Activated T-helper 1 cell treated with Interleukin-2 at 50 U/mL for 16 hours (primary cell): Measurements from ENCODE around the gene ANKRD40.

Experiments used
- DNase-seq: peaks from one replicate; pipeline ENCODE4 v3.0.0-alpha.2; 2020; ENCODE audit warnings: low read depth

Gene ANKRD40

DNA sequence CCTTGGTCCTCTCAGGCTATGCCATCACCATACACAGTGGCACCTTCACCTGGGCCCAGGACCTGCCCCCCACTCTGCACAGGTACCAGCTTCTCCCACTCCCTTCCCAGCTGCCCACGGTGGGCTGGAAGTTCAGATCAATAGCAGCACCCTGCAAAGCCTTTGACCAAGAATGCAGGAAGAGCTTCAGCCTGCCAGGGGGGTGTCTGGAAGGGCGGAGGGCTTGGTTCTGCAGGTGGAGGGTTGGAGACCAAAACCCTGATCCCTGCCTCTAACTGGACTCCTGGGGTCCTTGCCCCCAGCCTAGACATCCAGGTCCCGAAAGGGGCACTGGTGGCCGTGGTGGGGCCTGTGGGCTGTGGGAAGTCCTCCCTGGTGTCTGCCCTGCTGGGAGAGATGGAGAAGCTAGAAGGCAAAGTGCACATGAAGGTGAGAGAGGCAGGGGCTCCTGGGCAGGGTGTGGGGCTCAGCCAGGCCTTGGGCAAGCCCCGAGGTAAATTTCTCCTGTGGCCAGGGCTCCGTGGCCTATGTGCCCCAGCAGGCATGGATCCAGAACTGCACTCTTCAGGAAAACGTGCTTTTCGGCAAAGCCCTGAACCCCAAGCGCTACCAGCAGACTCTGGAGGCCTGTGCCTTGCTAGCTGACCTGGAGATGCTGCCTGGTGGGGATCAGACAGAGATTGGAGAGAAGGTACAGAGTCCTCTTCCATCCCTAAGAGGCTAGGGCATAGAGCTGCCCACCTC, 38.7 kb downstream of the ANKRD40 start:
- DNase-seq: no peak

DNA sequence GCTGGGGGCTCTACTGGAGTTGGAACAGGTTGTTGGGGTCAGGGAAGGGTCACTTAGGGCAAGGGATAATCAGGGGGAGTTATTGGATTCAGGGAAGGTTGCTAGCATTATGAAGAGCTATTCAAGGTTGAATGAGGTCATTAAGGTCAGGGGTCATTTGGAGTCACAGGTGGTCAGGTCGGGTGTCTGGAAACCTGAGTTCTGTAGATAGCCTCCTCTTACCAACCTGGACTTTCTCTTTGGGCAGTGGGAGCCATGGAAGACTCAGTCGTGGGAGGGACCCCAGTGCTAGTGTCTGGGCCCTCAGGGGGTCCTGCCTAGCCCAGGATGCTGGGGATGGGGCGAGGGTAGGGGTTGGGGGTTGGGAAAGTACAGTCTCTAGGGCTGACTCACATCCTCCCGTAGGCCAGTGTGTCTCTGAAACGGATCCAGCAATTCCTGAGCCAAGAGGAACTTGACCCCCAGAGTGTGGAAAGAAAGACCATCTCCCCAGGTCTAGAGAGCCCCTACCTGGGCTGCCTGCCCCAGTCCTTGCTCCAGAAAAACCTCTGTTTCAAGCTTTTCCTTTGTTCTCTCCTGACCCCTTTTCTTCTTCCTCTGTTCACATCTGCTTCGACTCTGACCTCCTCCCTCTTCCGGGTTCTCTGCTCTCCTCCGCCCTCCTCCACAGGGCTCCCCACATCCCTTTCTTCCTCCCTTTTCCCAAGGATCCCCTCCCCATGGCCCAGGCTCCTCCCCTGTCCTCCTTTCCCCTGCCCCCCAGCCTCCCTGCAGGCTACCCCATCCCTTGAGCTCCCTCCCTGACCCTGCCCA, 39.5 kb downstream of the ANKRD40 start:
- DNase-seq: no peak

DNA sequence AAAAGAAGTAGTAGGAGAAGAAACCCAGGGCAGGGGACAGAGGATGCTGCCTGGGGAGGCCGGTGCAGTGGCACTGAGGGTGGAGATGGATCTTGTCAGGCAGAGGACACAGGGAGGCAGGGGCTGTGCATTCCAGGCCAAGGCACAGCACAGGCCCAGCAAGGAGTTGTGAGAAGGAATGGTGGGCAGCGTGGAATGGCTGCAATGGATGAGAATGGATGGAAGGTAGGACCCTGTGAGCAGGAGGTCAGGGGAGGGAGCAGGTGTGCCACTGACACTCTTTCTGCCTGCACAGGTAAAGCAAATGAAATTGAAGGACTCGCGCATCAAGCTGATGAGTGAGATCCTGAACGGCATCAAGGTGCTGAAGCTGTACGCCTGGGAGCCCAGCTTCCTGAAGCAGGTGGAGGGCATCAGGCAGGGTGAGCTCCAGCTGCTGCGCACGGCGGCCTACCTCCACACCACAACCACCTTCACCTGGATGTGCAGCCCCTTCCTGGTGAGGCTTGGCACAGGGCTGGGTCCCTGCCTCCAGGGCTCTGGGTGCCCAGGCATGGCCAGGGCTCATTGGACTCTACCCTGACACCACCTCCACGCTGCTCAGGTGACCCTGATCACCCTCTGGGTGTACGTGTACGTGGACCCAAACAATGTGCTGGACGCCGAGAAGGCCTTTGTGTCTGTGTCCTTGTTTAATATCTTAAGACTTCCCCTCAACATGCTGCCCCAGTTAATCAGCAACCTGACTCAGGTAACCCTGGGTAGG, 40.3 kb downstream of the ANKRD40 start:
- DNase-seq: no peak

DNA sequence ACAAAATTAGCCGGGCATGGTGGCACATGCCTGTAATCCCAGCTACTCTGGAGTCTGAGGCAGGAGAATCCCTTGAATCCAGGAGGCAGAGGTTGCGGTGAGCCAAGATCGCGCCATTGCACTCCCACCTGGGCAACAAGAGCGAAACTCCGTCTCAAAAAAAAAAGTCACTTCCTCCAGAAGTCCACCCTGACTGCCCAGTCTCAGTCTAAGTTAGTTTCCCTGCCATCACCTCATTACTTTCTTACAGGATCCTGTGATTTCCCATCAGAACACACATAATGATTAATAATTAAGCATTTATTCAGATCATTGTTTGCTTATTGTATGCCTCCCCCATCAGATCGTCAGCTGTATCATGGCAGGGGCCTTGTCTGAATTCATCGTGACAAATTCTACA, 41.4 kb downstream of the ANKRD40 start:
- no peak for DNase-seq

DNA sequence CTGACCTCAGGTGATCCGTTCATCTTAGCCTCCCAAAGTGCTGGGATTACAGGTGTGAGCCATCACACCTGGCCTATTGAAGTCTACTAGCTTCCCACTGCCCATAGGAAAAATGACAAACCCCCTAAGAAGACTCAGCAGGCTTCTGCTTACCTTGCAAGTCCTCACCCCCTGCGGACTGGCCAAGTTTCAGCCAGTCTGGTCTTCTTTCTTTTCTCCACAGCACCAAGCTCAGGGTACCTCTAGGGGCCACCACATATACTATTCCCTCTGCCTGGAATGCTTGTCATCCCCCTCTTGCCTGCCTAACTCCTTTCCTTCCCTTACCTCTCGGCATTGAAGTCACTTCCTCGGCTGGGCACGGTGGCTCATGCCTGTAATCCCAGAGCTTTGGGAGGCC, 41.9 kb downstream of the ANKRD40 start:
- DNase-seq: no peak

DNA sequence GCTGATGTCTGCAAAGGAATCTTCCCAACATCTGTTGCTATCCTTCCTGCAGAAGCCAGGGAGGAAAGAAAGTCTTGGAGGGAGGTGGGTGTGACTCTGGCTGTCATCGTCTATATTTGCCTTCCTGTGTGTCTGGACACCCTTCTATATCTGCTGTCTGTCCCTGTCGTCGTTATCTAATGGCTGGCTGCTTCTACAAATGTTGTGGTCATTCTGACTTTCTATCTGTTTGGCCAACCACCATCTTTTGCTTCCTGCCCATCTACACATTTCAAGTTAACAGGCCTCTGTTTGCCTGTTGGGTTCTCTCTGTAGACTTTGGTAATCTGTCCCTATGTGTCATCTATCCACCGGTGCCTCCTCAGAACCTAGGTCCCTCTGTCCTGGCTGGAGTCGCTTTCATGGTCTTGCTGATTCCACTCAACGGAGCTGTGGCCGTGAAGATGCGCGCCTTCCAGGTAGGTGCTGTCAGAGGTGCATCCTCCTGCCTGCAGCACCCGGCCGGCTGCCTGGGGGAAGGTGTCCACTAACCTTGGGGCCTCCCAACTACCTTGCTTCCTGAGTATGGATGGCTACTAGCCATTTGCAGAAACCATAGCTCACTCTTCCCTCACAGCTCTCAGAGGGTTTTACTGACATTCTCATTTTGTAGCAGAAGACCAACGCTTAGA, 42.8 kb downstream of the ANKRD40 start:
- DNase-seq: no peak

DNA sequence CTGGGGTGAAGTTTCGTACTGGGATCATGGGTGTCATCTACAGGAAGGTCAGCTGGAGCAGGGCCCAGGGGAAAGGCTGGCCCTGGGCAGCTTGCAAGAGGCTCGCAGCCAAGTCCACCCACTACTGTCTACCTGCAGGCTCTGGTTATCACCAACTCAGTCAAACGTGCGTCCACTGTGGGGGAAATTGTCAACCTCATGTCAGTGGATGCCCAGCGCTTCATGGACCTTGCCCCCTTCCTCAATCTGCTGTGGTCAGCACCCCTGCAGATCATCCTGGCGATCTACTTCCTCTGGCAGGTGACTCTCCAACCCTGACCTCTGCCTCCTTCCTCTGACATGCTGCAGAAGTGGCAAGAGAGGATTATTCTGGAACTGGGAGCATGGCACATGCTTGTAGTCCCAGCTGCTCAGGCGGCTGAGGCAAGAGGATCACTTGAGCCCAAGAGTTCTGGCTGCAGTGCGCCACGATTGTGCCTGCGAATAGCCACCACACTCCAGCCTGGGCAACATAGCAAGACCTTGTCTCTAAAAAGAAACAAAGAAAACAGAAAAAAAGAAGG, 43.8 kb downstream of the ANKRD40 start:
- no peak for DNase-seq

DNA sequence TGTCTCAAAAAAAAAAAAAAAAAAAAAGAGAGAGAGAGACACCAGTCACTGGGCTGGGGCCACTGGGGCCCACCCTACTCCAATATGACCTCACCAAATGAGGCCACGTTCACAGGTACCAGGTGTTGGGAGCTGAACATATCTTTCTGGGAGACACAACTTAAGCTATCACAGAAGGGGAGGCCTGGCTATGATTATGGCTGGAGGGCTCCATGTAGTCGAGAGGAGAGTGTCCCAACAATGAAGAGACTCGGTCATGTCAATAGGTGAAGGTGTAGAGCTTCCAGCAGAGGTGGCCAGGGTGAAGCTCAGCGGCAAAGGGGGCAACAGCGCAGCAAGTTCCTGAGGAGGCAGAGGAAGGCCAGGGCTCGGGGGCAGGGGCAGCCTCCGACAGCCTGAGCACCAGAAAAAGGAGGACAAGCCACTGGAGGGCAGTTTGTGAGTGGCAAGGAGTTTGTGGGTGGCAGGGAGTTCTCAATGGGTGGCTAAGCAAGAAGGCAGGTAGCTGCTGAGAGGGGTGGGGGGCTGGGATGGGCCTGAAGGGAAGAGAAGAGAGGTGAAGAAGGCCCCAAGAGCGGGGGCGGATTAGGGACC, 45.0 kb downstream of the ANKRD40 start:
- DNase-seq: no peak

DNA sequence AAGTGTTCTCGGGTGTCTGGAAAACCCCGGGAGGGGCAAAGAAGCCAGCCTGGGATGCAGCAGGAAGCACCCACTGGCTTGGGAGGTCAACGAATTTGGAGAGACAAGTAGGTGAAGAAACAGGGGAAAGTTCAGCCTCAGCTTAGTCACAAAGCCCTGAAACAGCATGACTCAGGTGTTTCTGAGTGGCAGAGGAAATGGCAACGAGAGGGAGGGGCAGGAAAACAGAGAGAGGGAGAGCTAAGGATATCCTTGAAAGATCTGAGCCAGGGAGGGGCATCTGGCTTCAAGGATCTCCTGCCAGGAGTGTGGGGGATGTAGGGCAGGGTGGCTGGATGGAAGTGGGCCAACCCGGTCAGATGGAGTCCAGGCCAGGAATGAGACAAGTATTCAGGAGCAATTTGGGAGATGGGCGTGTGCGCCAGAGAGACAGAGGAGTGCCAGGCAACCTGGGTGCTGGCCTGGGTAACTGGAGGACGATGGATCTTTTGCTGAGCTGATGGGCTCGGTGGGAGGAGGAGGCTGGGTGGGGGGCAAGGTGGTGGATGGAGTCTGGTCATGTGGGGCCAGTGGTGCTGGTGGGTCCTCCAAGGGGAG, 45.8 kb downstream of the ANKRD40 start:
- no peak for DNase-seq

DNA sequence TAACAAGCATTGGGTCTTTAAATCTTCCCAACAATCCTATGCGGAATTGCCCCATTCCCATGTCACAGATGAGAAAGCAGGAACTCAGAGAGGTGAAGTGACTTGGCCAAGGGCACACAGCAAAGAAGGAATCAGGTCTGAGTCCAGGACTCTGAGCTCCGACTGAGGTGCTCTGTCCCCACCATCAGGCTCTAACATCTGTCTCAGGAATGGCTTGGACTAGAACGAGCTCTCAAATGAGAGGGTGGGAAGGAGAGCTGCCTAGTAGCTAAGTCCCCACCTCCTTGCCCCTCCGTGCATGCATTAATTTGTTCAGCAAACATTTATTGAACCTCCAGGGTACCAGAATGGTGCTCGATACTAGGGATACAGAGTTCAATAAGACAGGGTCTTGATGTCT, 46.4 kb downstream of the ANKRD40 start:
- DNase-seq: no peak

DNA sequence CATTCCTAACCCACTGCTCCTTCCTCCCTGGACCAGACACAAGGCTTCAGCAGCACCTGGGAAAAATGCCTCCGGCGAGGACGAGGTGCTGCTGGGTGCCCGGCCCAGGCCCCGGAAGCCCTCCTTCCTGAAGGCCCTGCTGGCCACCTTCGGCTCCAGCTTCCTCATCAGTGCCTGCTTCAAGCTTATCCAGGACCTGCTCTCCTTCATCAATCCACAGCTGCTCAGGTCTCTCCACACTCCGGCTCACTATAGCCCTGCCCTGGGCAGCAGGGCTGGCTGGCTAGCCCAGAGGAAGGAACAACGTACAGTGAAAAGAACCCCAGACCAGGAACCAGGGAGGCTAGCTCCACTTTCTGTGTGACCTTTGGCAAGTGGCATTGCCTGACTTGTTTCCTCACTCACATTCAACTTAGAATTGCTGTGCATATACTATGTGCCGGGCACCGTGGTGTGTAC, 46.8 kb downstream of the ANKRD40 start:
- DNase-seq: no peak

DNA sequence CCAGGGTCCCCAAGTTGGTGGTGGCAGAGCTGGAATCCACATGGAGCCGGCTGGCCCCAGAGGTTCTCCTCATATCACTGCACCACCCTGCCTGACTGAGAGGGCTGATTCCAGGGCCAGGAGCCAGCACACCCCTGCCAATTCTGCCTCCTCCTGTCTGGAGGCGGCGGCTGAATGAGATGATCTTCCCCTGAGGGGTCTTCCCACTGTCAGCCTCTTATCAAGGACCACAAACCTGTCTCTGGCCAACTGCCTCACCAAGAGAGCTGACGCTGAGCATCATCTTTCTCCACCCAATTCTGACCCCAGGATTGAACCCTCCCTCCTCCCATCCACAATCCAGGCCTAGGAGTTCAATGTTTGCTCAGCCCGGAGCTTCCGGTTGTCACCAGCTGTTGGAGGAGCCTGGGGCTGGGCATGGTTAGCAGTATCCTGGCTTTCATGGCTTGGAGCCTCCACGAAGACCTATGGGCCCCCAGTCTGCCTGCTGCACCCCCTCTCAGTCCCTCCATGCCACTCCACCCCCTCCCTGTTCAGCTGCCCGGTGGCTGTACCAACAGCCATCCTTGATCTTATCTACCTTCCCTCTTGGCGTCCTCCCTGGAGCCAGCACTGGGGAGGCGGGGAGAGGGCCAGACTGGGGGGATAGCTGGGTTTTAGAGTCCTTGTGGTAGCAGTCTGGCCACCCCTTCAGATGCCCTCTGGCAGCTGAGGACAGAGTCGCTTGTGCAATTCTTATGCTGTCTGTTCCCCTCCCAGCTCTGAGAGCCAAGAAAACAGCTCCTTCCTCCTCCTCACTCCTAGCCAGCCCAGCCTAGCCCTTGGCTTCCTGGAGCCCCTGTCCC, 47.5 kb downstream of the ANKRD40 start:
- DNase-seq: no peak

DNA sequence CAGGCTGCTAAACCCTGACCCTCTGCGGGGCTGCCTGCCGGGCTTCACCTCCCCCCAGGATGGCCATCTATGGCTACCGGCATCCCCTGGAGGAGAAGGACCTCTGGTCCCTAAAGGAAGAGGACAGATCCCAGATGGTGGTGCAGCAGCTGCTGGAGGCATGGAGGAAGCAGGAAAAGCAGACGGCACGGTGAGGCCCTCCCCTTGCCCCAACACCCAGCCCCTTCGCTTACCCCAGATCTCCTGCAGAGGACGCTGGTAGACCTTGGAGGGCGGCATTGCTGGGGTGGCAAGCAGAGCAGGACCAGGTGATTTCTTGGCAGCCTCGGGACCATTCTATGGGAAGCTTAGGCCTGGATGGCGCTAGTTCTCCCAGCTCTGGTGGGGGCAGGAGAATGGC, 48.5 kb downstream of the ANKRD40 start:
- no peak for DNase-seq

DNA sequence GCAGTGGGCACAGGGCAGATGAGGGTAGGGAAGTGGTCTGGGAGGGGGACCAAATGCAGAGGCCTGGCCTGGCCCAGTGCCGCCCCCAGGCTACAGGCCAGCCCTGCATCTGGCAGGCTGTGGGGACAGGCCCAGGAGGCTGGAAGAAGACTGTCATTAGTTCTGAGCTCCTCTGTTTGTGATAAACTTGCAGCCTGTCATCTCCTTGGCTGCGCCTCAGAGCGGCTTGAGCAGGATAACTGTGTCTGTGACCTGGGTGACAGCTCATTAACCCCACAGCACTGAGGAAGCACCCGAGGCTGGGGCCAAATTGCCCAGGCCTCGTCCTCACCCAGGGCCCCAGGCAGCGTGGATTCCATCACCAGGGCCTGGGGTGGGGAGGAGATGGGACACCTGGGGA, 49.1 kb downstream of the ANKRD40 start:
- no peak for DNase-seq

DNA sequence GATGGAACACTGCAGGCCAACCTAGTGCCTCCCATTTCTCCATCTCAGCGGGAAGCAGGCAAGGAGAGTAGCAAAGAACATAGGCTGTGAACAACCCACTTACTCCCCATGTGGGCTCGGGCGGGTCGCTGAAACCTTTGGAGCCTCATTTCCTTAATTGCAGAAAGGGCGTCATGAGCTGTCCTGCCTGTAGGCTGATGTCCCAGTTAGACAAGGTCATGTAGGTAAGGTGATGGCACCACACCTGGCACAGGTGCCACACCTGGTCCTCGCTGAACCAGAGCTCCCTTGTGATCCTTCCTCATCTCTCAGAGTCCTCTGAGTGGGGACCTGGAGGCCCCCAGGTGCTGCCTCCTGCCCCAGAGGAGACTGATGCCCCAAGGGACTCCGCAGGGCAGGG, 50.1 kb downstream of the ANKRD40 start:
- no peak for DNase-seq

DNA sequence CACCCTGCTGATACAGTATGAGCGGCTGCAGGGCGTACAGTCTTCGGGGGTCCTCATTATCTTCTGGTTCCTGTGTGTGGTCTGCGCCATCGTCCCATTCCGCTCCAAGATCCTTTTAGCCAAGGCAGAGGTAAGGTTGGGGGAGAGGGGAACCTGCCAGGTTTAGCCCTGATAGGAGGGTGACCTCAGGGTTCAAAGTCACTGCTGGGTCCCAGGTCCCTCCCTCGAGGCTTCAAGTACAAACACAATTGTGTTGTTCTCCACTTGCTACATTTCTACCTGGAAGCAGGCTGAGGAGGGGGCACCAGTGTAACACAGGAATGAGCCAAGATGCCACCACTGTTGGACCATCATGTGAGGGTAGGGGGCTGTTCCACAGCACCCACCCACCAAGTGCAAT, 50.7 kb downstream of the ANKRD40 start:
- DNase-seq: no peak

DNA sequence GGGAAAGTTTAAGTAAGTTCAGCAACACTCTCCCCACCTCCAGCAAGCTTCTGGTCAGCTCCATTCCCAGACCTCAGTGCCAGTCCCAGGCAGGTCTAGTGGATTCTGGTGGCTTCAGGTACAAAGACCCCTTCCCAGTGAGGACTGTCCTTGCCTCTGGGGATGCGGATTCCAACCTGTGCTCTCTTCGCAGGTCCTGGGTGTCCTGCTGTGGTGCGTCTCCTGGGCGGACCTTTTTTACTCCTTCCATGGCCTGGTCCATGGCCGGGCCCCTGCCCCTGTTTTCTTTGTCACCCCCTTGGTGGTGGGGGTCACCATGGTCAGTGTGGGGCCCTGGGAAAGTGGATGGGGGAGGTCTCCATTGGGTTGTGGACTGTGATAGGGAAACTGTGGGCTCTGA, 51.2 kb downstream of the ANKRD40 start:
- no peak for DNase-seq

DNA sequence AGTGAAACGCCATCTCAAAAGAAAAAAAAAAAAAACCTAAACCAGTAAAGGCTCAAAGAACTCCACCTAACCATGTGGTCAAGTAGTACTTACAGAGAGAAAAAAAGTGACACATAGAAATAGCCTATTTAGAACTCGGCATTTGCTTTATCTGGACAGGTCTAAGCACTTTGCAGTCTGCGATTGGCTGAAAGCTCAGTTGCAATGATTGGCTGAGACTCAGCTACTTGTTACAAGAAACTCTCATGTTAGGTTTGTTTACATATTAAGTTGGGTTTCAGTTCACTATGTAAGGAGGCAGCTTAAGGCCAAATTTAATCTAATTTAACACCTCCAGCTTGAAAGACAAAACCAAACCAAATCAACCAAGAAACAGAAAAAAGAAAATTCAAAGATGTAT, 54.0 kb downstream of the ANKRD40 start:
- DNase-seq: no peak

DNA sequence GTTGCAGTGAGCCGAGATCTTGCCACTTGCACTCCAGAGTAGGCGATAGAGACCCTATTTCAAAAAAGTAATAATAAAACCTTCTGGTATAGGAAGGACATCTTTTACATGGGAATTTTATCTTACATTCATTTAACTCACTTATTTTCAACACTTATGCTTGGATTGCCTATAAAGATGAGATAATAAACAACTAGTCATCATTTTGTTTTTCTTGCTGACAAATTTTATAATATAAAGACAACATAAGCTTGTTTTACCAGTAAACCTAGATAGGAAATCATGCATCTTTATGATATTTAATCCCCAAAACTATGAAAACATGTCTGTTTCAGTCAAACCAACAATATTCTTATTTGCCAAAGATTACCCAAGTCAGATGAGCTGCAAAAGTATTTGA, 56.1 kb downstream of the ANKRD40 start:
- DNase-seq: no peak
